GM19452 (cell line): Measurements from ENCODE around the gene LRCOL1.

Experiments
- ATAC-seq: cut with Tn5 transposase; IDR thresholded peaks from one replicate; pipeline ENCODE4 v1.9.1; 2021; ENCODE audit not compliant: unreplicated experiment

LRCOL1 gene

DNA sequence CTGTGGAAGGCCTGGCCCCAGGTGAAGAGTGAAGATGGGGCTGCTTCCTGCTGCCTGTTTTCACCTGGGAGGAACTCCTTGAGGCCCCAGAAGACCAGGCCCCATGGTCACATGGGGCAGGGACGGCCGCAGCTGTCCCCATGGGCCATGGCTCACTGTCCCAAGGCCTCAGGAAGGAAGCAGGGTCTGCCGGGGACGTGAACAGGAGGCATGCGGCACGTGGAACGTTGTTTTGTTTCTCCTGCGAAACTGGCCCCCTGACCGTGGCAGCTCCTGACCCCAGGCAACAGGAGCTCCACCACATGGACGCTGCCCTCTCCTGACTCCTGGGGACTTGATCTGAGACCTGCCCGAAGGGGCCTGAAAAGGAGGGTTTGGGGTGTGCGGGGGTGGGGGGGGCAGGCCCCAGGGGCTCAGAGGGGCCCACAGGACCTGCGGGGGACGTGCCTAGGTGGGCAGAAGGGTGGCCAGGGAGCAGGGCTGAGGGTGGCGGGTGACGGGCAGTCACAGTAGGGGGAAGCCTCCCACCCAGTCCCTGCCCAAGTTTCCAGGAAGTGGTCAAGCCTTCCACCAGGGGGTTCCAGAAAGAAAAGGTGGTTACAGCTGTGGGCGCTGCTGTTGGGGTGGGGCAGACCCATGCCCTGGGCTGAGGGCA, 41.4 kb downstream of the LRCOL1 start:
- no peak for ATAC-seq

DNA sequence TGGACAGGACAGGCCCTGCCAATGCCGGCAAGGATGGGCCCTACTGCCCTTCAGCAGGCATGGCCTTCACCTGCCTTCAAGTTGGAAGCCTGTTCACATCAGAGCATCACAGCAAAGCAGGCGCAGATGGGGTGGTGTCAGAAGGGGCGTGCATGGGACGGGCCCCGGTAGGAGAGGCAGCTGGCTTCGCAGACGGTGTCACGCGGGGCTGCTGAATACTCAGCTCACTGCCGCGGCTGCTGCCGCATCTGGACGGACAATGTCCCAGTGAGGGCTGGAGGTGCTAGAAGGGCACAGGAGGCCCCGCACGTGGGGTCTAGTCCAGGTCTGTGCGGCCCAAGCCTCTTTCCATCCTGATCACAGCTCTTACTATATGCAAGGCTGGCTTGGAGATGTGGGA, 42.1 kb downstream of the LRCOL1 start:
- ATAC-seq, result no peak

GRCh38 chr12:132566516-132567131, 43.8 kb downstream of the LRCOL1 start:
- ATAC-seq, result no peak

- no peak for ATAC-seq
These were observed 45.0 kb downstream of the LRCOL1 start for GRCh38 chr12:132565365-132565764.

DNA sequence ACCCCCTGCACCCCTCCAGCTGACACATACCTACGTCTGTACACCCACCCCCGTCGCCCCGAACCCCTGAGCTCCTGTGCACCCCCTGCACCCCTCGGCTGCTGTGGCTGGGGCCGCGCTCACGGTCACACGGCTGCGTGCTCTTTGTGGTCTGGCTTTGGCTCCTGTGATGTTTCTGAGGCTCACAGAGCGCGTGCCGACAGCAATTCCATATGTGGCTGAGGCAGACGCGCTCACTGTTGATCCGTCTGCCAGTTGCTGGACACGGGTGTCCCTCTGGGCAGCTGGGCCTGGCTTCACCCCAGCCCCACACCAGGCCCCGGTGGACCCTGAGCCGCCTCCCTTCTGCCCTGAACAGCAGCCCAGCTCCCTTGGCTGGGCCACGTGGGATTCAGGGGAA, 46.5 kb downstream of the LRCOL1 start:
- ATAC-seq, result no peak

DNA sequence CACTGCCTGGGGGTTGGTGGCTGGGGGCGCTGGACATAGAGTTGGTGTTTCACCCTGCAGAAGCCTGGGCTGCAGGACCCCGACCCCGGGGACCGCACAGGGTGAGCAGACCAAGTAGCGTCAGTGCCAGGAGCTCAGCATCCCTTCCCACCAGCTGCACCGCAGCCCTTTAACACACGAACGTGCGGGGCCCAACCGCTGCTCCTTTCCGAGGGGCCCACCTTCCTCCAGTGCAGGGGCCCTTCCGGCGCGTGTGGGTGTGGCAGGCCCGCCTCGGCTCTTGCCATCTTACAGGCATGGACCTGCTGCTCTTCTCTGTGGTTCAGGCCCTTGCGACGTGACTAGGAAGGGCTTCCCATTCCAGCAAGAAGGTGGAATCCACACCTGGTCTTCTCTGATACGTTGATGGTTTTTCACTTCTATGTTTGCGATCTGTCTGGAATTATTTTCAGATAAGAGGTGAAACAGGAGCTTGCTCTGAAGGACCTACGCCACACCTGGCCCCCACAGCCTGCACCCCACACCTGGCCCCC, 47.8 kb downstream of the LRCOL1 start:
- no peak for ATAC-seq

GRCh38 chr12:132561427-132562156, 48.8 kb downstream of the LRCOL1 start:
- no peak for ATAC-seq

DNA sequence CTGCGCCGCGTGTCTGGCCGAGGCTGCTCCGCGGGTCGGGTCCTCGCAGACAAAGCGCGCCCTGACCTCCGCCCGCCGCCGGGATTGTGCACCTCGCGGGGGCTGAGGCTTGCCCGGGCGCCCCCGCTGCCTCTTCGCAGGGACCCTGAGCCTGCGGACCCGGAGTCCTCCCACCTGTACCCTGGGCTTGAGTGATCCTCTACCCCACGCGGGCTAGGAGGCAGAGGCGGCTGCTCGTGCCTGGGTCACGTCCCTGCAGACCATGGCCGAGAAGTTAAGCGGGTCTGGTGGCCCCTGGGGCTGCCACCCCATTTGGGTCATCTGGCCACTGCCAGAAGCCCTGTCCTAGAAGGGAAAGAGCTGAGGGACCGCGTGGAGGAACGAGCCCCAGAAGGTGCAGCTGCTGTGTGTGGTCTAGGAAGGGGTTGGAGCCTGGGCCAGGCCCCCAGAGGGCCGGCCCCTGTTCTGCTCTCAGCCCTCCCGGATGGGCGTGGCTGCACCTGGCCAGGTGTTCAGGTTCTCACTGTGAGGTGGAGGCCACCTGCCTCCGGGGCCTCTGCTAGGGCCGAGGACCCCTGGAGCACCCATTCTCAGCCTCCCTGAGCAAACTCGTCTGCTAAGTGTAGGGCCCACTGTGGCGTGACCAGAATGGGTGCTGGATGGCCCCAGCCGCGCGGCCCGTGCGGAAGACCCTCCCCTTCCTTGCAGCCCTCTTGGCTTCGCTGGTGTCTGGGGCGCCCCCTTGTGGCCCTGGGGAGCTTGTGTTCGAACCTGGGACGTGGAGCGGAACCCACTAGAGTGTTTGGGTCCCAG, 49.6 kb downstream of the LRCOL1 start:
- no peak for ATAC-seq

GRCh38 chr12:132560364-132560613, 50.1 kb downstream of the LRCOL1 start:
- ATAC-seq, result no peak

GRCh38 chr12:132559652-132560363, 50.6 kb downstream of the LRCOL1 start:
- no peak for ATAC-seq

GRCh38 chr12:132558861-132559623, 51.3 kb downstream of the LRCOL1 start:
- no peak for ATAC-seq

GRCh38 chr12:132558042-132558856, 52.1 kb downstream of the LRCOL1 start:
- no peak for ATAC-seq

GRCh38 chr12:132557291-132558015, 52.9 kb downstream of the LRCOL1 start:
- ATAC-seq, result no peak

DNA sequence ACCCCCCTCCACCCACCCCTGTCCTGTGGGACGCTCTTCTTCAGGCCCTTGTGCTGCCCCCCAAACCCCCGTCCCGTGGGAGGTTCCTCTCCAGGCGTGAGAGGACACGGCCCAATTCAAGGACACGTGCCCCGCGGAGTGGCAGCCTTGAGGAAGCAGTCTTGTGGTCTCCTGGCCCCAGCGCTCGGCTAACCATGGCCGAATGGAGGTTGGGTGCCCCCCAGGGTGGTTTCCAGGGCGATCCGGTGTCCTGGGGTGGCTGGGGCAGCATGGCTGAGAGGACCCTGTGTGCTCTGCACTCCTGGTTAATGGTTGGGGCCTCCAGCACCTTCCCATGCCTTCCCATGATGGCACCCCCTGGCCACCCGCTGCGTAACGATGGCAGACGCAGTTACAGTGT, 53.6 kb downstream of the LRCOL1 start:
- no peak for ATAC-seq

DNA sequence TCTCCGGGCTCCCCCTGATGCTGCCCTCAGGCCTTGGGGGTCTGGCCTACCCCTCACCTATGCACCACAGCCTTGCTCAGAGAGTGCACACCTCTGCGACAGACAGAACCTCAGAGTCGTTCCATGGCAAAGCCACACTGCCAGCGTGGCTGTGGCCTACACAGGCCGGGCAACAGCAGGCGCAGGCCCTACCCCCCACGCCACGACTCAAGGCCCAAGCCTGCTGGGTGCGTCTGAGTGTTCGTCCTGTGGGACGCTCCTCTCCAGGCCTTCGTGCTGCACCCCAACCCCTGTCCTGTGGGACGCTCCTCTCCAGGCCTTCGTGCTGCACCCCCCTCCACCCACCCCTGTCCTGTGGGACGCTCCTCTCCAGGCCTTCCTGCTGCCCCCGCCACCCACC, 54.2 kb downstream of the LRCOL1 start:
- no peak for ATAC-seq

DNA sequence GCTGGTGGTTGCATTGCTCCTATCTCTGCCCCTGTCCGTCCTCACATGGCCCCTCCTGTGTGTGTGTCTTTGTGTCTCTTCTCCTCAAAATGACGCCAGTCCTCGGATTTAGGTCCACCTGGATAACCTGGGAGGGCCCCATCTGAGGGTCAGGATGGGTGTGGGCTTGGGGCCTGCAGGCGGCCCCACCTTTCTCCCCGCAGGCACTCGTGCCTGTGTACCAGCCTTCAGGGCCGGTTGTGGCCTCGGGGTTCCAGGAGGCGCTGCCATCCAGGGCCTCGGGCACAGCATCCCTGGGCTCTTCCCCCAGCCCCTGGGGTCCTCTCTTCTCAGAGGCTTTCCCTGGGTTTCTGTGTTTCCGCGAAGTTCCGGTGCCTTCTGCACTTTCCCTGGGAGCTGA, 54.7 kb downstream of the LRCOL1 start:
- no peak for ATAC-seq

DNA sequence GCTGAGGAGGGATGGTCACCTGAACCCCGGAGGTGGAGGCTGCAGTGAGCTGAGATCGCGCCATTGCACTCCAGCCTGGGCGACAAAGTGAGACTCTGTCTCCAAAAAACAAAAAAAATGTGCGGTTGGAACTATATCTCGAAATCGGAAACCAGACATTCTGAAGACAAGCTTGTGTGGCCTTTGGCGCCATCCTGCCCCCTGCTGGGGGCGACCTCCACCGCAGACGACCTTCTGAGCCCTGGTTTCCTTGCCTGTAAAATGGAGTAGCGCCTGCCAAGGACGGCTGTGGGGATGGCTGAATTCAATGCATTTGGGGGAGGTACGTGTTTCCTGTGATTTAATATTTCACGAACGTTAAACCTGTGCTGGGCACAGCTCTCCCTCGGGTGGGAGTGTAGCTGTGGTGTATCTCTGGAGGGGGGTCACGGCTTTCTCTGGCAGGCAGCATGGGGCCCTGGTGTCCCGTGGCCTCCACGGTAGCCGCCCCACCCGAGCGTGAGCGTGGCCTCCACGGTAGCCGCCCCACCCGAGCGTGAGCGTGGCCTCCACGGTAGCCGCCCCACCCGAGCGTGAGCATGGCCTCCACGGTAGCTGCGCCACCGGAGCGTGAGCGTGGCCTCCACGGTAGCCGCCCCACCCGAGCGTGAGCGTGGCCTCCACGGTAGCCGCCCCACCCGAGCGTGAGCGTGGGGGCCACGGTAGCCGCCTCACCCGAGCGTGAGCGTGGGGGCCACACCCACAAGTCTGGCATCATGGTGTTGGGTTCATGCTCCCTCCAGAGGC, 55.3 kb downstream of the LRCOL1 start:
- ATAC-seq, result no peak
